Gastrocnemius medialis (tissue), 4 donors: Measurements from ENCODE around the gene ZBTB39. TPM values are rescaled to one million over a fixed set of nuclear protein-coding genes. Genes with fewer than 3 reads are reported as not detected.

Experiments used
- ATAC-seq, 2 donors: fragments of 150-250 bp; one replicate each; pipeline ENCODE4 v1.9.1; 2016
- DNase-seq, 2 donors: peaks; one replicate each; pipeline ENCODE4 v3.0.0-alpha.2; 2019
- H3K27ac ChIP-seq, 4 donors: fragments of 200-600 bp; sonication (generic); 1 replicate in 1 of 4; 2 replicates in 3 of 4; pipeline ENCODE4 v1.5.1; 2016 to 2018; ENCODE audit warnings: mild to moderate bottlenecking in 2 of 4, moderate library complexity in 1 of 4
- H3K27me3 ChIP-seq, 3 donors: fragments of 200-600 bp; sonication (generic) in 2 of 3; 1 replicate in 1 of 3; 2 replicates in 2 of 3; pipeline versions ENCODE4 v1.5.1 to v1.6.0; 2016 to 2019; ENCODE audit warnings: mild to moderate bottlenecking in 1 of 3, moderate library complexity in 1 of 3
- H3K36me3 ChIP-seq, 2 donors: fragments of 200-600 bp; sonication (generic) in 1 of 2; one replicate each; pipeline ENCODE4 v1.5.1; 2017 to 2018
- H3K4me1 ChIP-seq, 2 donors: fragments of 200-600 bp; sonication (generic) in 1 of 2; one replicate each; pipeline ENCODE4 v1.5.1; 2016 to 2017; ENCODE audit warnings: mild to moderate bottlenecking in 2 of 2
- H3K4me3 ChIP-seq, 4 donors: fragments of 200-600 bp; sonication (generic) in 3 of 4; 1 replicate in 1 of 4; 2 replicates in 3 of 4; pipeline ENCODE4 v1.5.1; 2016 to 2019; ENCODE audit warnings: mild to moderate bottlenecking in 2 of 4
- H3K9me3 ChIP-seq, 3 donors: fragments of 200-600 bp; sonication (generic) in 2 of 3; 1 replicate in 1 of 3; 2 replicates in 2 of 3; pipeline ENCODE4 v1.5.1; 2016 to 2019
- CTCF ChIP-seq, 5 experiments: fragments of 450-650 bp in 3 of 5; fragments of 200-600 bp in 2 of 5; sonication (generic) in 2 of 5; IDR thresholded peaks in 4 of 5; conservative IDR thresholded peaks in 1 of 5; 1 replicate in 4 of 5; 2 replicates in 1 of 5; pipeline ENCODE4 v1.5.1; 2016 to 2019; ENCODE audit warnings: antibody characterized with exemption in 5 of 5, mild to moderate bottlenecking in 3 of 5, moderate library complexity in 3 of 5
- POLR2A ChIP-seq, 2 donors: fragments of 450-650 bp; IDR thresholded peaks; one replicate each; pipeline ENCODE4 v1.6.1; 2017; ENCODE audit warnings: antibody characterized with exemption in 2 of 2, mild to moderate bottlenecking in 2 of 2, moderate library complexity in 2 of 2
- in situ Hi-C, 4 donors: fragments of 200-750 bp; cut with MboI; loops; one replicate each; pipeline versions ENCODE4 v1.15.0 to v1.8.0; 2017; ENCODE audit warnings: low sequenced_read_pairs in 4 of 4
- intact Hi-C: fragments of 100-400 bp; cut with DNase I; formaldehyde crosslinking; loops from one replicate; pipeline ENCODE4 v1.15.1; 2023; ENCODE audit warnings: low total_unique reads
- total RNA-seq, 4 donors: library from RNA; depleted of rRNA; stranded (reverse); fragments of >200 nt; gene quantifications; one replicate each; pipeline versions ENCODE4 v1.1.0 to v1.2.3, GENCODE V29; 2016

ZBTB39 gene
- total RNA-seq, 4 donors from 2014 or later, result 2.2 to 3.8 (median 2.8) TPM

GRCh38 chr12:57046947-57047890 lies 40.9 kb upstream of the ZBTB39 start:
- no peak overlapping the region for H3K27ac ChIP-seq
- intact Hi-C loops, result no loop called here
- no peak overlapping the region for H3K4me3 ChIP-seq
- no peak for ATAC-seq
- no peak for DNase-seq
- no peaks in the 10 kb centered on the region for H3K36me3 ChIP-seq
- H3K27me3 ChIP-seq, result peaks cover 0 to 16% (median 4%) of the 10 kb centered on the region in 3 donors
- in situ Hi-C loops, result no loop called here
- H3K9me3 ChIP-seq, result no peaks in the 10 kb centered on the region
- H3K4me1 ChIP-seq, result no peaks in the 10 kb centered on the region
- TF ChIP-seq CTCF (IDR thresholded peaks at IDR 0.05 in 4 of 5, conservative IDR thresholded peaks at IDR 0.05 in 1 of 5), result no peak
- no peak for TF ChIP-seq POLR2A (IDR thresholded peaks at IDR 0.05)

GRCh38 chr12:57046086-57046791 lies 39.9 kb upstream of the ZBTB39 start:
- H3K4me3 ChIP-seq, result no peak overlapping the region
- intact Hi-C loops, result no loop called here
- ATAC-seq, result peak in 1 of 2 donors; percentile 36
- H3K9me3 ChIP-seq, result no peaks in the 10 kb centered on the region
- no peak for DNase-seq
- in situ Hi-C loops, result no loop called here
- no peaks in the 10 kb centered on the region for H3K4me1 ChIP-seq
- no peak overlapping the region for H3K27ac ChIP-seq
- H3K36me3 ChIP-seq, result no peaks in the 10 kb centered on the region
- H3K27me3 ChIP-seq, result peaks cover 0 to 16% (median 4%) of the 10 kb centered on the region in 3 donors
- TF ChIP-seq CTCF (IDR thresholded peaks at IDR 0.05 in 4 of 5, conservative IDR thresholded peaks at IDR 0.05 in 1 of 5) (no peak), POLR2A (IDR thresholded peaks at IDR 0.05) (no peak)

- Histone ChIP-seq H3K27ac (no peak overlapping the region), H3K4me1 (no peaks in the 10 kb centered on the region), H3K36me3 (no peaks in the 10 kb centered on the region), H3K9me3 (no peaks in the 10 kb centered on the region), H3K4me3 (no peak overlapping the region), H3K27me3 (peaks cover 0 to 16% (median 4%) of the 10 kb centered on the region in 3 donors)
- DNase-seq, result no peak
- ATAC-seq, result no peak
- in situ Hi-C loops, result no loop called here
- intact Hi-C loops, result no loop called here
- no peak for TF ChIP-seq CTCF (IDR thresholded peaks at IDR 0.05 in 4 of 5, conservative IDR thresholded peaks at IDR 0.05 in 1 of 5)
- no peak for TF ChIP-seq POLR2A (IDR thresholded peaks at IDR 0.05)
Measured at GRCh38 chr12:57044889-57045288, 38.5 kb upstream of the ZBTB39 start.

DNA sequence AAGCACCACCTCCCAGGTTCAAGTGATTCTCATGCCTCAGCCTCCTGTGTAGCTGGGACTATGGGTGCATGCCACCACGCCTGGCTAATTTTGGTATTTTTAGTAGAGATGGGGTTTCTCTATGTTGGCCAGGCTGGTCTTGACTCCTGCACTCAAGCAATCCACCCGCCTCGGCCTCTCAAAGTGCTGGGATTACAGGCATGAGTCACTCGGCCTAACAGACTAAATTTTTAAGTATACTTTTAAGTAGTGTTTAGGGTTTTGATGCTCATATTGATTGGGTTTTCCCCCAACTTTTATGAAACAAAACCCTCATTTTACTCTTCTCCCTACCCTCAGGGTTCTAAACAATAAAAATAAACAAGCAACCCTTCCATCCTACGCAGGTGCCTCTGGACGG lies 38.1 kb upstream of the ZBTB39 start:
- no peaks in the 10 kb centered on the region for H3K36me3 ChIP-seq
- DNase-seq, result no peak
- TF ChIP-seq POLR2A (IDR thresholded peaks at IDR 0.05), result no peak
- TF ChIP-seq CTCF (IDR thresholded peaks at IDR 0.05 in 4 of 5, conservative IDR thresholded peaks at IDR 0.05 in 1 of 5), result no peak
- H3K4me1 ChIP-seq, result no peaks in the 10 kb centered on the region
- H3K9me3 ChIP-seq, result no peaks in the 10 kb centered on the region
- peaks cover 0 to 16% (median 4%) of the 10 kb centered on the region in 3 donors for H3K27me3 ChIP-seq
- intact Hi-C loops, result no loop called here
- ATAC-seq, result no peak
- H3K4me3 ChIP-seq, result no peak overlapping the region
- in situ Hi-C loops, result no loop called here
- no peak overlapping the region for H3K27ac ChIP-seq
